ENCODE measurements around the gene FEM1B.
"Not testable (repeated sequence)": the region's sequence is repeated elsewhere in the genome, so short reads cannot be mapped to it uniquely, and the experiment has no call there.

FEM1B gene

GRCh38 chr15:68277603-68278344 is at the start of gene FEM1B:
FEM1B (plus strand) TSS chr15:68277745; CDS start chr15:68278418, 673 bp downstream.
- peak; percentile 91 for DNase-seq (ENCODE audit: low read depth)

GRCh38 chr15:68228143-68228970 is 49.2 kb upstream of the FEM1B start:
- peak; percentile 40 for DNase-seq (ENCODE audit: low read depth)

- DNase-seq (ENCODE audit: low read depth) = peak; percentile 44
Observed at GRCh38 chr15:68228971-68229385, 48.6 kb upstream of the FEM1B start.

GRCh38 chr15:68229386-68230156 is 48.0 kb upstream of the FEM1B start, which contains the start of gene CLN6:
CLN6 (minus strand) TSS chr15:68229728; CDS start chr15:68229584, 144 bp downstream.
- DNase-seq (ENCODE audit: low read depth) = peak; percentile 84

GRCh38 chr15:68230157-68231100 is 47.1 kb upstream of the FEM1B start:
- peak; percentile 46 for DNase-seq (ENCODE audit: low read depth)

GRCh38 chr15:68231102-68231818 is 46.3 kb upstream of the FEM1B start:
- no peak for DNase-seq (ENCODE audit: low read depth)

- no peak for DNase-seq (ENCODE audit: low read depth)
Observed at GRCh38 chr15:68232449-68232848, 45.1 kb upstream of the FEM1B start.

- DNase-seq (ENCODE audit: low read depth) = no peak
Observed at GRCh38 chr15:68232937-68233336, 44.6 kb upstream of the FEM1B start.

GRCh38 chr15:68234060-68234459 is 43.5 kb upstream of the FEM1B start:
- no peak for DNase-seq (ENCODE audit: low read depth)

- not testable (repeated sequence) for DNase-seq (ENCODE audit: low read depth)
Observed at GRCh38 chr15:68234520-68234919, 43.0 kb upstream of the FEM1B start.

GRCh38 chr15:68235022-68235421 is 42.5 kb upstream of the FEM1B start:
- DNase-seq (ENCODE audit: low read depth) = no peak

GRCh38 chr15:68239025-68239424 is 38.5 kb upstream of the FEM1B start:
- no peak for DNase-seq (ENCODE audit: low read depth)

GRCh38 chr15:68241088-68241935 is 36.2 kb upstream of the FEM1B start:
- DNase-seq (ENCODE audit: low read depth) = no peak

GRCh38 chr15:68244235-68244634 is 33.3 kb upstream of the FEM1B start:
- no peak for DNase-seq (ENCODE audit: low read depth)

GRCh38 chr15:68249058-68249713 is 28.4 kb upstream of the FEM1B start:
- no peak for DNase-seq (ENCODE audit: low read depth)

GRCh38 chr15:68252925-68253534 is 24.5 kb upstream of the FEM1B start:
- peak; percentile 85 for DNase-seq (ENCODE audit: low read depth)

- DNase-seq (ENCODE audit: low read depth) = peak; percentile 70
Observed at GRCh38 chr15:68256675-68257450, 20.7 kb upstream of the FEM1B start.

- DNase-seq (ENCODE audit: low read depth) = no peak
Observed at GRCh38 chr15:68258692-68259091, 18.9 kb upstream of the FEM1B start.
